ENCODE results near the gene FIZ1. TPM values are rescaled to one million over a fixed set of nuclear protein-coding genes. Genes with fewer than 3 reads are reported as not detected.

FIZ1 gene
- total RNA-seq, 2 donors from 2014 or later, result 14.8 to 16.4 TPM

- Histone ChIP-seq H3K9me3 (no peaks in the 10 kb centered on the region), H3K27me3 (replicated peaks; ENCODE audit: insufficient read depth) (no peaks in the 10 kb centered on the region), H3K4me1 (replicated peaks) (no peaks in the 10 kb centered on the region), H3K27ac (no peak overlapping the region), H3K4me3 (no peak overlapping the region), H3K36me3 (peaks cover 6 to 19% of the 10 kb centered on the region in 2 donors)
- no peak for DNase-seq (ENCODE audit: low spot score)
- intact Hi-C loops (cut with DNase I), result no loop called here
- 94% methylated on average over 61 of the region's 75 CpGs for WGBS
- no peak for TF ChIP-seq POLR2AphosphoS5 (IDR thresholded peaks at IDR 0.05)
These were observed 14.8 kb upstream of the FIZ1 start for GRCh38 chr19:55613930-55614710.

GRCh38 chr19:55613396-55613795, 14.1 kb upstream of the FIZ1 start:
- 93% methylated on average over 27 of the region's 27 CpGs for WGBS

DNA sequence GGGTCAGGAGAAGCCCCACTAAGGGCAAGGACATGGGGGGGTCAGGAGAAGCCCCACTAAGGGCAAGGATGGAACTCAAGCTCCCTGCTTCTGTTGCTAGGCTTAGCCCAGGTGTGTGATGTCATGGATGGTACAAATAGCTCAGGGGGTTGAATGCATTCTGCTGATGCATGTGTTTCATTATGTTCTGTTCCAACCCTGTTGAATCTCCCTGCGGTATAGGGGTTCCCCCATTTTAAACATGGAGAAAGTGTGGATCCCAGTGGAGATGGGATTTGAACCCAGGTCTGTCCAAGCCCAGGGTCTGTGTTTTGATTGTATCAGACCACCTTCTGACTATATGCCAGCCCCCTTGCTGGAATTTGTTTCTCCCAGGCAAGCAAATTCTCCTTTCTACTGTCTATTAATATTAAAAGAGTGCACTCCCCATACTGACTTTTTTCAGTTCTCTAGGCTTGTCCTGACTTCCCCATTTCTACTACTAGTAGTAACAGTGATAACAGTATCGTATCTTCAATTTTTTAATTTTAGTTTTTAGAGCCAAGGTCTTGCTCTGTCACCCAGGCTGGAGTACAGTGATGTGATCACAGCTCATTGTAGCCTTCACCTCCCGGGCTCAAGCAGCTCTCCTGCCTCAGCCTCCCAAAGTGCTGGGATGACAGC, 12.8 kb upstream of the FIZ1 start:
- peaks cover 6 to 19% of the 10 kb centered on the region in 2 donors for H3K36me3 ChIP-seq
- H3K27ac ChIP-seq, result no peak overlapping the region
- H3K9me3 ChIP-seq, result no peaks in the 10 kb centered on the region

More at GRCh38 chr19:55613396-55613795, 14.1 kb upstream of the FIZ1 start:
- Histone ChIP-seq H3K27me3 (replicated peaks; ENCODE audit: insufficient read depth) (no peaks in the 10 kb centered on the region), H3K36me3 (peaks cover 6 to 19% of the 10 kb centered on the region in 2 donors), H3K4me3 (no peak overlapping the region), H3K9me3 (no peaks in the 10 kb centered on the region), H3K27ac (no peak overlapping the region), H3K4me1 (replicated peaks) (no peaks in the 10 kb centered on the region)
- intact Hi-C loops (cut with DNase I), result no loop called here
- DNase-seq (ENCODE audit: low spot score), result no peak
- TF ChIP-seq POLR2A (IDR thresholded peaks at IDR 0.05) (no peak), CTCF (IDR thresholded peaks at IDR 0.05) (no peak), POLR2AphosphoS5 (IDR thresholded peaks at IDR 0.05) (no peak)

GRCh38 chr19:55611300-55611982, 12.1 kb upstream of the FIZ1 start:
- no peak for TF ChIP-seq POLR2A (IDR thresholded peaks at IDR 0.05)
- no peak for TF ChIP-seq CTCF (IDR thresholded peaks at IDR 0.05)
- TF ChIP-seq POLR2AphosphoS5 (IDR thresholded peaks at IDR 0.05), result no peak
- Histone ChIP-seq H3K27me3 (replicated peaks; ENCODE audit: insufficient read depth) (no peaks in the 10 kb centered on the region), H3K36me3 (peaks cover 5 to 15% of the 10 kb centered on the region in 2 donors), H3K27ac (no peak overlapping the region), H3K9me3 (no peaks in the 10 kb centered on the region), H3K4me3 (no peak overlapping the region), H3K4me1 (replicated peaks) (peaks cover 4% of the 10 kb centered on the region)
- intact Hi-C loops (cut with DNase I), result no loop called here
- 66% methylated on average over 15 of the region's 15 CpGs for WGBS
- no peak for DNase-seq (ENCODE audit: low spot score)

More for the DNA sequence above, 12.8 kb upstream of the FIZ1 start:
- no peak for DNase-seq (ENCODE audit: low spot score)
- no peak for TF ChIP-seq CTCF (IDR thresholded peaks at IDR 0.05)
- TF ChIP-seq POLR2A (IDR thresholded peaks at IDR 0.05), result no peak
- no peak for TF ChIP-seq POLR2AphosphoS5 (IDR thresholded peaks at IDR 0.05)
- WGBS, result 83% methylated on average over 3 of the region's 3 CpGs
- Histone ChIP-seq H3K4me3 (no peak overlapping the region), H3K4me1 (replicated peaks) (no peaks in the 10 kb centered on the region), H3K27me3 (replicated peaks; ENCODE audit: insufficient read depth) (no peaks in the 10 kb centered on the region)
- intact Hi-C loops (cut with DNase I), result no loop called here

DNA sequence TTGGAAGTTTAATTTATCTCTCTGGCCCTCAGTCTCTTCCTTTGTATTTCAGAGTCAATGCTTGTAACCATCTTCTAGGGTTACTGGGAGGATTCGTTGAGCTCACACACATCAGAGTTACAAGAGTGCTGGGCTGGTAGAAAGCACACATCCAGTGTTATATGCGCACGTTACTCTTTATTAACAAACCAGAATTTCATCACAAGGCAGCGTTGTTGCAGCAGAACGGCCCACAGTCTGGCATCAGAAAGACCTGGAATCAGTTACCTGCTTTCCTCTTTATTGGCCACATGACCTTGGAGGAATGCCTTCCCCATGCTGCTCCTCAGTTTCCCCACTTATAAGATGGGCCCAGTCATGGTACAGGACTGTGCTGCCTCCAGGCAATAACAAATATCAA, 10.0 kb upstream of the FIZ1 start:
- intact Hi-C loops (cut with DNase I), result loop anchor here (5.0 to 10.0 kb wide), 2 partner anchors 92 to 495 kb away; partner anchors contain the start of gene PPP1R12C
- DNase-seq (ENCODE audit: low spot score), result no peak
- TF ChIP-seq CTCF (IDR thresholded peaks at IDR 0.05) (no peak), POLR2AphosphoS5 (IDR thresholded peaks at IDR 0.05) (no peak), POLR2A (IDR thresholded peaks at IDR 0.05) (no peak)
- H3K9me3 ChIP-seq, result no peaks in the 10 kb centered on the region
- H3K4me3 ChIP-seq, result no peak overlapping the region
- no peaks in the 10 kb centered on the region for H3K27me3 ChIP-seq (replicated peaks; ENCODE audit: insufficient read depth)
- 93% methylated on average over 5 of the region's 5 CpGs for WGBS
- H3K4me1 ChIP-seq (replicated peaks), result peaks cover 6% of the 10 kb centered on the region
- H3K36me3 ChIP-seq, result no peaks in the 10 kb centered on the region
- no peak overlapping the region for H3K27ac ChIP-seq
